Fibroblast of skin of scalp (primary cell): ENCODE measurements around the gene KRTAP5-5.

ENCODE experiments used
- DNase-seq: peaks from one replicate; pipeline ENCODE4 v3.0.0-alpha.2; 2013

The KRTAP5-5 gene

DNA sequence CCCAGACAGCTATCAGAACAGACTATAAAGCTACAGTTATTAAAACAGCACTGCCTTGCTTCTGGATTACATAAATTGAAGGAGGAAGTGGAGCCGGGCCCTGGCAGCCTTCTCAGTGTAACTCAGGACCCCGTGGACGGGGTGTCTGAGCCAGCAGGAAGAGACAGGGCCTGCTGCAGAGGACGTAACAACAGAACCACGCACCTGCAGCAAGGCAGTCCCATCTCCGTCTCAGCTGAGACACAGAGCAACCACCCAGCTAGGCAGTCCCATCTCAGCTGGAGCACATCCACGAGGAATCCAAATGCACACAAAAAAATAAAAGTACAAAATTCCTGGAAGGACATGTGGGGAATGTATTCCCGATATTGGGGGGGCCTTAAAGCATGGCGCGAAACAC, 50.3 kb downstream of the KRTAP5-5 start:
- DNase-seq: no peak
